Brain microvascular endothelial cell (primary cell): ENCODE results near the gene TMEM131L.
"Not testable (repeated sequence)": the region's sequence is repeated elsewhere in the genome, so short reads cannot be mapped to it uniquely, and the experiment has no call there.

Experiments
- DNase-seq: peaks from one replicate; pipeline ENCODE4 v3.0.0-alpha.2; 2020
- H3K27ac ChIP-seq: fragments of 250-450 bp; sonication (Bioruptor Pico); 2 replicates; pipeline ENCODE4 v1.5.1; 2020; ENCODE audit warnings: mild to moderate bottlenecking, moderate library complexity
- H3K27me3 ChIP-seq: fragments of 250-450 bp; sonication (Bioruptor Pico); replicated peaks from 2 replicates; pipeline ENCODE4 v1.5.1; 2020; ENCODE audit warnings: mild to moderate bottlenecking
- H3K36me3 ChIP-seq: fragments of 250-450 bp; sonication (Bioruptor Pico); replicated peaks from 2 replicates; pipeline ENCODE4 v1.5.1; 2020; ENCODE audit warnings: mild to moderate bottlenecking
- H3K4me3 ChIP-seq: 2 replicates; pipeline ENCODE4 v1.5.1; 2011; ENCODE audit warnings: low read depth, mild to moderate bottlenecking, control low read depth, low read length, moderate library complexity
- CTCF ChIP-seq: IDR thresholded peaks from 2 replicates; pipeline ENCODE4 v1.5.1; 2011; ENCODE audit warnings: low read depth, mild to moderate bottlenecking, moderate library complexity, low read length, control low read depth, inconsistent platforms; ENCODE audit errors: missing control alignments
- in situ Hi-C: cut with HindIII; loops from 2 replicates; pipeline ENCODE4 v1.10.0; 2017; ENCODE audit warnings: low sequenced_read_pairs, low pct_ligation_motif_present

Gene TMEM131L

DNA sequence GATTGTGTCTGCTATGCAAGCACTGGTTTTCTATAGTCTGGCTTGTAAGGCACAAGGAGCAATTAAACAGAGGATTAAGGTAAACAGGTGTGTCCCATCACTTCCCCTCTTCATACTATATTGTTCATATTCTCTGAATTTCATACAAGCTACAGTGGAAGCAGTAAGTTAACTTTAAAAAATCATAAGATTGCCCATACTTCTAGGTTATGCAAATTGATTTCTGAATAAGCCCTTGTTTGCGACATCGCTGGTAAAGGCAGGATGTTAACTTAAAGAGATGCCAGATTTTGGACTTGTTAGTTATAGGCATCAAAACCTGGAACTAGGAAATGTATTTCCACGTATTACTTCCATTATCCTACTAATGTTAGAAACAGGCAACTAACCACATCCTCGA lies 1.0 kb upstream of the TMEM131L start:
- no peaks in the 10 kb centered on the region for H3K36me3 ChIP-seq
- no peak overlapping the region for H3K27ac ChIP-seq
- in situ Hi-C loops, result no loop called here
- H3K27me3 ChIP-seq, result no peaks in the 10 kb centered on the region
- no peak for DNase-seq
- no peak overlapping the region for H3K4me3 ChIP-seq
- no peak for TF ChIP-seq CTCF

DNA sequence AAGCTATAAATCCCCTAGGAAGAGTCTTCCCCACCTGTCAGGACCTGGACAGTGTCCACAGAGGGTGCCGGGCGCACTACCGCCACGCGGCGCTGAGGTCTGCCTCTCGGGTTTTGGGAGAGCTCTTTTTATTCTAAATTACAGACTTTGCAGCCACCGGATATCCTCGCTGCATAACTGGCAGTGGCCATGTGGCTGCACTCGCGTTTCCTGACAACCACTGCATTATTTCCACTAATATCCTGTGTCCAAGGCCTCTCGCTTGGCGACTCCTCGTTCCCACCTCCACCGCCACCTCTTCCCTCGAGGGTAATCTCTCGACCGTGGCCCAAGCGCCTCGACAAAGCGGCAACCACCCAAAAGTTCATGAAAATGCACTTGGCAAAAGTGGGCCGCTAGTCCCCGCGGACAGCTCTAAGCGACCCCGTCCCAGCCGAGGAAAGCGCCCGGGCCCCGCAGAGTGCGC lies 512 bp upstream of the TMEM131L start:
- Histone ChIP-seq H3K36me3 (no peaks in the 10 kb centered on the region), H3K27me3 (no peaks in the 10 kb centered on the region), H3K4me3 (peak overlapping the region; percentile 91), H3K27ac (peak overlapping the region; percentile 37)
- in situ Hi-C loops, result no loop called here
- TF ChIP-seq CTCF, result peak; percentile 47
- peak; percentile 70 for DNase-seq

DNA sequence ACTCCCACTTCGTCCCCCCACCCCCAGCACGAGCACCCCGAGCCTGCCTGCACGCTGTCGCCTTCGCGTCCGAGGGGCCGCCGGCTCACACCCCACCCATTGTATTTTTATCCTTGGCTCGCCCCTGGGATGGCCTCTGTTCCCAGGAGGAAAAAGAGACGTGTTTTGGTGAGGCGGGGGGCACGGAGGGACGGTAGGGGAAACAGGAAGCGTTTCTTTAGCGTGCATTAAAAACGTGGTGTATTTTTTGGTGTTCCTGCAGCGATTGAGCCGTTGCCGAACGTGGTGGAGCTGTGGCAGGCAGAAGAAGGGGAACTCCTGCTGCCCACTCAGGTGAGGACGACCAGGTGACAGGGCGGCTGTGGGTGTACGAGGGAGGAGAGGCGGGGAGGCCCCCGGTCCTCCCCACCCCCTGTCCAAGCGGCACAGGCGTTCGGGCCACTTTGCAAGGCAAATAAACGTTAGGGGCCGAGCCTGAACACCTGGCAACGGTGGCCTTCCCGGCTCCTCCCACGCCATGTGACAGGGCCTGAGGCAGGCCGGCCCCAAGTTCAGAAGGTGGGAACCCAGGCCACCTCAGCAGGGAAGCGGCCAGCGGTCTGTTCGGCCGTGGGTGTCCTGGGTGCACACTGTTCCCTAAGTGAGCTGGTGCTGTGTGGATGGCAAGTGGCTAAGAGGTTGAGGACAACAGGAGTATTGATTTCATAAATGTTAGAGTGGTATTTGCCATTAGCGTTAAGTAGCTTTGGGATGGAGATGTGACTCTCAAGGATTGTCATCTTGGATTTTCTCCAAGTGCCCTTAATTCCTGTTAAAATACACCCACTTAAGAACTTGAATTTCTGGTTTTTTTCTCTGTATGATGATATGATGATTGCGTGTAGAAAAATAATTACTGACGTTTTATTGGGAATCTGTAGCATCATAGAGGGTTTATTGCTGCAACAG lies 1.1 kb downstream of the TMEM131L start:
- H3K36me3 ChIP-seq, result no peaks in the 10 kb centered on the region
- no peak for DNase-seq
- in situ Hi-C loops, result no loop called here
- TF ChIP-seq CTCF, result no peak
- peak overlapping the region; percentile 48 for H3K27ac ChIP-seq
- H3K27me3 ChIP-seq, result no peaks in the 10 kb centered on the region
- peak overlapping the region; percentile 91 for H3K4me3 ChIP-seq

DNA sequence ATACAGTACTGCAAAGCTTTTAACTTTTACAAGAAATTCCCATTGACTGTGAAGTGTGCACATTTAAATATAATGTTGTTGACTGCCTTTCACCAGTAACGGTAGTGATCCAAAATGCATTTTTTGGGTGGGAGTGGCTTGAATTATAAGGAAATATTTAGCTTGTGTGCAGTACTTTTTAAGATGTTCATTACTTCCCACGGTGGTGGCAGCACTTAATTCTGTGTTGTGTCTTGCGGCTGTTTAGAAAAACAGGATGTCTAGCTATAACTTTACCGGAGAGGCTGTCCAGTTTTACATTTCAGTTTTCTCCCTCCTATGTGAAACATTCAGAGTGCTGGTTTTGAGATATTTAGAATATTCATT lies 1.7 kb downstream of the TMEM131L start:
- Histone ChIP-seq H3K27me3 (no peaks in the 10 kb centered on the region), H3K4me3 (peak overlapping the region; percentile 91), H3K27ac (no peak overlapping the region), H3K36me3 (no peaks in the 10 kb centered on the region)
- in situ Hi-C loops, result no loop called here
- no peak for TF ChIP-seq CTCF
- no peak for DNase-seq

- TF ChIP-seq CTCF, result no peak
- Histone ChIP-seq H3K4me3 (no peak overlapping the region), H3K36me3 (no peaks in the 10 kb centered on the region), H3K27ac (no peak overlapping the region), H3K27me3 (no peaks in the 10 kb centered on the region)
- in situ Hi-C loops, result no loop called here
- no peak for DNase-seq
These were observed 2.4 kb downstream of the TMEM131L start for GRCh38 chr4:153468587-153468986.

DNA sequence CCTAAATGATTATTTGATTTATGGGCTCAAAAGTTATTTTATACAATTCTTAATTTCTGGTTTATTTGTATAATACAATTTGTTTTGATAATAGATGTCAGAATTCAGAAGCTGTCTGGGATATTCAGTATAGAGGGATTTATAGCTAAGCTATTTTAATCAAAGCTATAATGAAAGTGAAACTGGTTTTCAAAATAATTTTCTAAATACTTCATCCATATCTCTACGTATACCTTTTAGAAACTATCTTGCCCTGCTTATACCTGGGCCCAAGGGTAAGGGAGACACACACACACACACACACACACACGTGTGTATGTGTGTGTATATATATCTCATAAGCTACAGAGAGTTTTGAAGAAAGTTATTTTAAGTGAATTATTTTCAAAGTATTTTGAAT lies 2.9 kb downstream of the TMEM131L start:
- H3K27me3 ChIP-seq, result no peaks in the 10 kb centered on the region
- DNase-seq, result no peak
- H3K4me3 ChIP-seq, result no peak overlapping the region
- H3K27ac ChIP-seq, result no peak overlapping the region
- in situ Hi-C loops, result no loop called here
- no peak for TF ChIP-seq CTCF
- H3K36me3 ChIP-seq, result no peaks in the 10 kb centered on the region

DNA sequence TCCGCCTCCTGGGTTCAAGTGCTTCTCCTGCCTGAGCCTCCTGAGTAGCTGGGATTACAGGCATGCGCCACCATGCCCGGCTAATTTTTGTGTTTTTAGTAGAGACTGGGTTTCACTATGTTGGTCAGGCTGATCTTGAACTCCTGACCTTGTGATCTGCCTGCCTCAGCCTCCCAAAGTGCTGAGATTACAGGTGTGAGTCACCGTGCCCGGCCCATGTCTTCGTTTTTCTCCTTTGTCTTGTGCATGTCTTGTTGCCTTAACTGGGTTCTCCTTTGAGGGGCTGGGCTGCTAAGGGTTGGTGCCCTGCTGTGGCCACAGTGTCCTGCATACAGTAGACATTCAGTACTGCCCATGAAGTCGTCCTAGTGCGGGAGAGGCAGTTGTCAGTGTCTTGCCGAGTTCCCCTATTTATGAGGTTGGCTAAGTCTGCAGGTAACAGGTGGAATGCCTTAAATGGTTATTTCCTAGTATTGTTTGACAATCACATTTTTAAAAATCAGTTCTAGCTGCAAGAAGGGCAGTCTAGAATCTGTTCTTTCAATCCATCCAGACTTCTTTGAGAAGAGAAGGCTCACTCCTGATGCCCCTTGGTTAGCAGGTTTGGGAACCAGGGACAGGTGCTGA lies 5.0 kb downstream of the TMEM131L start:
- H3K36me3 ChIP-seq, H3K4me3 ChIP-seq, in situ Hi-C loops, DNase-seq, H3K27ac ChIP-seq, H3K27me3 ChIP-seq: not testable (repeated sequence)
